Adrenal gland (tissue), 5 donors: ENCODE data around the gene RANBP3L.
"Not testable (repeated sequence)": the region's sequence is repeated elsewhere in the genome, so short reads cannot be mapped to it uniquely, and the experiment has no call there.

Experiments
- CTCF ChIP-seq, 6 experiments: fragments of 450-650 bp in 4 of 6; fragments of 200-600 bp in 2 of 6; sonication (generic) in 1 of 6; IDR thresholded peaks; 1 replicate in 5 of 6; 2 replicates in 1 of 6; pipeline versions ENCODE4 v1.5.1 to v1.8.0; 2016 to 2021; ENCODE audit warnings: antibody characterized with exemption in 6 of 6, mild to moderate bottlenecking in 2 of 6, moderate library complexity in 1 of 6
- POLR2A ChIP-seq, 2 donors: fragments of 450-650 bp; IDR thresholded peaks; one replicate each; pipeline ENCODE4 v1.6.1; 2017; ENCODE audit warnings: antibody characterized with exemption in 2 of 2, mild to moderate bottlenecking in 2 of 2, moderate library complexity in 1 of 2
- donor health status: DM: no; HTN: no; CAD: no.

GRCh38 chr5:36341720-36342119, 40.0 kb upstream of the RANBP3L start:
- not testable (repeated sequence) for TF ChIP-seq CTCF, POLR2A (IDR thresholded peaks at IDR 0.05)
